ENCODE measurements around the gene NDUFA7. TPM values are rescaled to one million over a fixed set of nuclear protein-coding genes. Genes with fewer than 3 reads are reported as not detected.

NDUFA7 gene
- total RNA-seq, 1 donor from 2014 or later: 51.8 TPM

DNA sequence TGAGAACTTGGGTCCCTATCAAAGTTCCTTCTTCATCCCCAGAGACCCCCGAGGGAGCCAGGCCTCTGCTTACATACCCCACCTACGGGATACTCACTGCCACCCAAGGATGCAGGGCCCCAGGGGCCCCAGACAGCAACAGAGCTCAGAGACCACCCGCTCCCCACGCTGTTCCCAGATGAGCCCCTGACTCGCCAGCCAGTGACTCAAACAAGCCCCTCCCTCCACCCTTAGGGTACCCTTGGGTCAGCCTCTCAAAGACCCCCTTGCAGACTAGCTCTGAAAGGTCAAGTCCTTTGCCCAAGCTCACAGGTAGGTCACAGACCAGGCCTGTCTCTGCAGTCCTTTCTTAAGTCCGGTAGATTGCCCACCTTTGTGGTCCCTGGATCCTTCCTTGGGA is 58.7 kb downstream of the NDUFA7 start:
- Mint-ChIP-seq H3K4me1 (ENCODE audit: low read depth) (peaks cover 19% of the 10 kb centered on the region), H3K36me3 (ENCODE audit: low read depth) (peaks cover 5% of the 10 kb centered on the region), H3K4me3 (no peak overlapping the region), H3K9me3 (no peaks in the 10 kb centered on the region), H3K27me3 (ENCODE audit: insufficient read depth) (no peaks in the 10 kb centered on the region), H3K27ac (no peak overlapping the region)
- intact Hi-C loops (cut with micrococcal nuclease): loop anchor here (10.0 kb wide), 1 partner anchor 222 kb away; no protein-coding TSS in a partner anchor
- DNase-seq (ENCODE audit: low spot score): no peak

DNA sequence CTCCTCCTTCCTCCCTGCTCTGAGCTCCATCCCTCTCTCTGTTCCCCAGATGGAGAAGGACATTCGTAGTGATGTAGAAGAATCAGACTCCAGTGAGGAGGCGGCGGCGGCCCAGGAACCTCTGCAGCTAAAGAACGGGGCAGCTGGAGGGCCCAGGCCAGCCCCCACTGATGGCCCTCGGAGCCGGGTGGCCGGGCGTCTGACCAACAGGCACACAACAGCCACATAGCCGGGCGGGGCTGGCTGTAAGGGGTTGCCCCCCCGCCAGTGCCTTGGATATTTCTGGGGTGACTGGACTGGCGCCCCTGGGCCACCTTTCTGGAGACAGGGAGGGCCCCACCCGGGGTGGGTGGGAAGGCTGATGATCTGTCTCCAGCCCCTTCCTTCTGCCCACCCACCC is 59.3 kb downstream of the NDUFA7 start:
- intact Hi-C loops (cut with micrococcal nuclease): loop anchor here (10.0 kb wide), 1 partner anchor 223 kb away; no protein-coding TSS in a partner anchor
- DNase-seq (ENCODE audit: low spot score): no peak
- Mint-ChIP-seq H3K27me3 (ENCODE audit: insufficient read depth) (no peaks in the 10 kb centered on the region), H3K36me3 (ENCODE audit: low read depth) (peaks cover 5% of the 10 kb centered on the region), H3K27ac (no peak overlapping the region), H3K4me1 (ENCODE audit: low read depth) (peaks cover 19% of the 10 kb centered on the region), H3K4me3 (no peak overlapping the region), H3K9me3 (no peaks in the 10 kb centered on the region)

DNA sequence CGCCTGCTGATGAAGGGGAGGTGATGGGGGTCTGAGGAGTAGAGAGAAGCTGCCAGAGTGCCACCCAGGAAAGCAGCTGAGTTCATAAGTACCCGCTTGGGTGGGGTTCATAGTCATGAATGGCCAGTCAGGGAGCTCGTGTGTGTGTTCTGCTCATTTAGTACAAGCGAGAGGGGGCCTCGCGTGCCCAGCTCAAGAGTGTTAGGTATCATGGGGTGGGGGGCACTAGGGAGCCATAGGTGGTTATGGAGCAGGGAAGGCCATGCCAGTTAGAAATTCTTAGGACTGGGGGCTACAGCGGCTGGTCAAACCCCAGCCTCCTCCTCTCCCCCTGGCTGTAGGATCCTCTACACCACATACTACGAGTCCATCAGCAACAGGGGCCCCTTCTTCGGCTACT is 59.8 kb downstream of the NDUFA7 start:
- H3K36me3 Mint-ChIP-seq (ENCODE audit: low read depth): peaks cover 5% of the 10 kb centered on the region
- no peak overlapping the region for H3K4me3 Mint-ChIP-seq
- H3K27ac Mint-ChIP-seq: no peak overlapping the region
- peaks cover 19% of the 10 kb centered on the region for H3K4me1 Mint-ChIP-seq (ENCODE audit: low read depth)
- intact Hi-C loops (cut with micrococcal nuclease): loop anchor here (10.0 kb wide), 1 partner anchor 223 kb away; no protein-coding TSS in a partner anchor
- H3K27me3 Mint-ChIP-seq (ENCODE audit: insufficient read depth): no peaks in the 10 kb centered on the region
- H3K9me3 Mint-ChIP-seq: no peaks in the 10 kb centered on the region
- no peak for DNase-seq (ENCODE audit: low spot score)

Other genes starting within 250 kb of the NDUFA7 start
- not detected in 2 replicates for gene FBN3, start 171.8 kb downstream of the NDUFA7 start, total RNA-seq
- 26.4 and 29.7 TPM in 2 replicates for gene CERS4, start 112.0 kb downstream of the NDUFA7 start, total RNA-seq
- gene CD320, start 13.0 kb downstream of the NDUFA7 start, total RNA-seq: 122 and 126 TPM in 2 replicates
- gene RPS28, start 121 bp upstream of the NDUFA7 start, total RNA-seq: 1,836 and 1,872 TPM in 2 replicates
- gene KANK3, start 21.9 kb upstream of the NDUFA7 start, total RNA-seq: 0.86 and 1.4 TPM in 2 replicates
- gene ANGPTL4, start 42.8 kb upstream of the NDUFA7 start, total RNA-seq: 2.3 and 3.8 TPM in 2 replicates
- 75.1 and 81.0 TPM in 2 replicates for gene RAB11B, start 69.0 kb upstream of the NDUFA7 start, total RNA-seq
- gene MARCHF2, start 91.9 kb upstream of the NDUFA7 start, total RNA-seq: 8.1 and 9.6 TPM in 2 replicates
- gene HNRNPM, start 123.6 kb upstream of the NDUFA7 start, total RNA-seq: 323 and 331 TPM in 2 replicates
- 0.10 and 0.44 TPM in 2 replicates for gene PRAM1, start 181.3 kb upstream of the NDUFA7 start, total RNA-seq
- 22.1 and 23.6 TPM in 2 replicates for gene ZNF414, start 192.8 kb upstream of the NDUFA7 start, total RNA-seq